H1 (cell line): ENCODE measurements around the gene RHCG. TPM values are rescaled to one million over a fixed set of nuclear protein-coding genes. Genes with fewer than 3 reads are reported as not detected.

ENCODE experiments used
- CTCF ChIA-PET: fragments of 300-600 bp; sonication (Branson Sonifier 250); formaldehyde crosslinking; loops from one replicate; lab custom pipeline; 2021; ENCODE audit not compliant: partially characterized antibody; lab: Charles Lee
- POLR2A ChIA-PET: fragments of 300-600 bp; sonication (Branson Sonifier 250); formaldehyde crosslinking; loops from one replicate; lab custom pipeline; 2021; ENCODE audit warnings: inconsistent platforms; ENCODE audit not compliant: partially characterized antibody; lab: Charles Lee
- DNase-seq, 2 experiments: peaks; one replicate each; pipeline versions ENCODE4 v3.0.0 to v3.0.0-alpha.2; 2010 to 2022; ENCODE audit warnings: low spot score in 2 of 2, low read depth in 1 of 2, mixed read lengths in 1 of 2
- FAIRE-seq: peaks from 2 replicates; lab custom pipeline; 2011; peaks lifted over from hg19 to GRCh38; lab: Jason Lieb, UNC
- H2AFZ ChIP-seq: 2 replicates; pipeline ENCODE4 v1.8.1; 2012; ENCODE audit warnings: low read length, inconsistent platforms
- H2AK5ac ChIP-seq: 2 replicates; pipeline ENCODE4 v1.6.1; 2013; ENCODE audit warnings: low read depth, low read length
- H2BK120ac ChIP-seq: replicated peaks from 2 replicates; pipeline ENCODE3; 2013; ENCODE audit warnings: low read depth, low read length, inconsistent platforms
- H2BK12ac ChIP-seq: 2 replicates; pipeline ENCODE4 v1.6.1; 2013; ENCODE audit warnings: low read depth, low read length
- H2BK15ac ChIP-seq: 2 replicates; pipeline ENCODE4 v1.6.1; 2013; ENCODE audit warnings: low read length
- H2BK20ac ChIP-seq: 2 replicates; pipeline ENCODE4 v1.6.1; 2013; ENCODE audit warnings: low read length
- H2BK5ac ChIP-seq: 2 replicates; pipeline ENCODE4 v1.6.1; 2013; ENCODE audit warnings: low read depth, low read length
- H3K14ac ChIP-seq: 2 replicates; pipeline ENCODE4 v1.6.1; 2013; ENCODE audit warnings: inconsistent platforms; ENCODE audit not compliant: insufficient read length
- H3K18ac ChIP-seq: 2 replicates; pipeline ENCODE4 v1.6.1; 2013; ENCODE audit warnings: low read length; ENCODE audit errors: extremely low read depth
- H3K23ac ChIP-seq: 2 replicates; pipeline ENCODE4 v1.6.1; 2013; ENCODE audit warnings: inconsistent platforms; ENCODE audit not compliant: insufficient read length
- H3K23me2 ChIP-seq: 2 replicates; pipeline ENCODE4 v1.6.1; 2013; ENCODE audit warnings: low read depth, low read length
- H3K27ac ChIP-seq: 2 replicates; pipeline ENCODE4 v1.6.1; 2011; ENCODE audit warnings: low read depth, low read length, inconsistent platforms
- H3K27me3 ChIP-seq, 4 experiments: replicated peaks in 1 of 4; 1 replicate in 1 of 4; 2 replicates in 3 of 4; pipeline versions ENCODE4 v1.6.1 to v1.8.1; 2011 to 2013; ENCODE audit warnings: low read length in 3 of 4, mild to moderate bottlenecking in 3 of 4, inconsistent platforms in 2 of 4, mixed read lengths in 2 of 4, moderate library complexity in 1 of 4; ENCODE audit not compliant: control insufficient read depth in 3 of 4, insufficient read depth in 3 of 4; ENCODE audit errors: extremely low read depth in 1 of 4
- H3K36me3 ChIP-seq, 4 experiments: 2 replicates each; pipeline versions ENCODE4 v1.6.1 to v1.8.1; 2011 to 2013; ENCODE audit warnings: mild to moderate bottlenecking in 4 of 4, low read length in 3 of 4, moderate library complexity in 2 of 4, control low read depth in 1 of 4, inconsistent platforms in 1 of 4; ENCODE audit not compliant: insufficient read depth in 4 of 4, control insufficient read depth in 2 of 4
- H3K4ac ChIP-seq: replicated peaks from 2 replicates; pipeline ENCODE3; 2013; ENCODE audit warnings: low read length, low read depth, mixed read lengths, inconsistent platforms; ENCODE audit not compliant: insufficient read length
- H3K4me1 ChIP-seq, 4 experiments: replicated peaks in 1 of 4; 1 replicate in 1 of 4; 2 replicates in 3 of 4; pipeline versions ENCODE4 v1.6.1 to v1.8.1; 2011 to 2013; ENCODE audit warnings: low read length in 3 of 4, inconsistent platforms in 2 of 4, mixed read lengths in 1 of 4; ENCODE audit not compliant: insufficient read depth in 4 of 4, control insufficient read depth in 3 of 4
- H3K4me2 ChIP-seq, 2 experiments: 2 replicates each; pipeline versions ENCODE4 v1.6.1 to v1.8.1; 2011 to 2013; ENCODE audit warnings: low read depth in 2 of 2, low read length in 2 of 2, control low read depth in 1 of 2, inconsistent platforms in 1 of 2, mild to moderate bottlenecking in 1 of 2; ENCODE audit not compliant: insufficient read depth in 1 of 2
- H3K4me3 ChIP-seq, 4 experiments: fragments of 200-600, 300-600 bp in 1 of 4; sonication (generic), shearing (Covaris generic), sonication (Bioruptor Twin) in 1 of 4; 2 replicates each; pipeline versions ENCODE4 v1.5.1 to v1.8.1; 2011 to 2016; ENCODE audit warnings: low read length in 4 of 4, low read depth in 3 of 4, control low read depth in 2 of 4, inconsistent platforms in 2 of 4, mild to moderate bottlenecking in 2 of 4, mixed read lengths in 1 of 4, moderate library complexity in 1 of 4; ENCODE audit not compliant: insufficient read depth in 2 of 4; ENCODE audit errors: extremely low read depth in 1 of 4
- H3K56ac ChIP-seq: replicated peaks from 2 replicates; pipeline ENCODE3; 2013; ENCODE audit warnings: low read depth, mild to moderate bottlenecking, mixed read lengths, low read length, inconsistent platforms; ENCODE audit not compliant: insufficient read length
- H3K79me1 ChIP-seq: 2 replicates; pipeline ENCODE4 v1.6.1; 2013; ENCODE audit warnings: low read depth, low read length, control low read depth
- H3K79me2 ChIP-seq, 2 experiments: 2 replicates each; pipeline versions ENCODE4 v1.6.1 to v1.8.1; 2012 to 2013; ENCODE audit warnings: low read length in 2 of 2, mild to moderate bottlenecking in 2 of 2, inconsistent platforms in 1 of 2; ENCODE audit not compliant: insufficient read depth in 2 of 2, control insufficient read depth in 1 of 2
- H3K9ac ChIP-seq, 4 experiments: replicated peaks in 1 of 4; 1 replicate in 1 of 4; 2 replicates in 3 of 4; pipeline versions ENCODE4 v1.6.1 to v1.8.1; 2011 to 2013; ENCODE audit warnings: low read depth in 3 of 4, low read length in 3 of 4, control low read depth in 2 of 4, mild to moderate bottlenecking in 2 of 4, moderate library complexity in 2 of 4, inconsistent platforms in 1 of 4; ENCODE audit errors: extremely low read depth in 1 of 4
- H3K9me3 ChIP-seq, 2 experiments: 2 replicates each; pipeline versions ENCODE4 v1.6.1 to v1.8.1; 2012 to 2013; ENCODE audit warnings: mild to moderate bottlenecking in 2 of 2, moderate library complexity in 2 of 2, control low read depth in 1 of 2, inconsistent platforms in 1 of 2, low read depth in 1 of 2, low read length in 1 of 2, mixed read lengths in 1 of 2; ENCODE audit not compliant: insufficient read depth in 2 of 2
- H4K20me1 ChIP-seq, 2 experiments: replicated peaks in 1 of 2; 2 replicates each; pipeline versions ENCODE3 to v1.8.1; 2011 to 2013; ENCODE audit warnings: inconsistent platforms in 2 of 2, low read length in 2 of 2, mild to moderate bottlenecking in 1 of 2; ENCODE audit not compliant: insufficient read depth in 2 of 2, control insufficient read depth in 1 of 2
- H4K5ac ChIP-seq: 2 replicates; pipeline ENCODE4 v1.6.1; 2013; ENCODE audit warnings: low read length, low read depth, mixed read lengths, inconsistent platforms; ENCODE audit not compliant: insufficient read length
- H4K8ac ChIP-seq: 2 replicates; pipeline ENCODE4 v1.8.0; 2013; ENCODE audit warnings: mild to moderate bottlenecking, moderate library complexity, low read length, inconsistent platforms; ENCODE audit not compliant: insufficient read depth; ENCODE audit errors: extremely low read depth
- H4K91ac ChIP-seq: replicated peaks from 2 replicates; pipeline ENCODE3; 2013; ENCODE audit warnings: low read length, mixed read lengths, inconsistent platforms; ENCODE audit not compliant: insufficient read length
- CBX8 ChIP-seq: fragments of 300-800, 300-1000 bp; sonication (generic); IDR thresholded peaks from 2 replicates; pipeline ENCODE4 v1.7.1; 2016; ENCODE audit warnings: low read depth, low read length, borderline replicate concordance
- GABPA ChIP-seq: IDR thresholded peaks from 2 replicates; pipeline ENCODE4 v1.6.1; 2011; ENCODE audit warnings: mild to moderate bottlenecking, low read length, moderate library complexity, borderline replicate concordance; ENCODE audit not compliant: insufficient read depth
- JUN ChIP-seq: IDR thresholded peaks from 2 replicates; pipeline ENCODE4 v1.6.1; 2011; ENCODE audit warnings: low read depth, mild to moderate bottlenecking, improper control_type of control experiment, low read length
- KDM1A ChIP-seq: fragments of 200-600, 300-600 bp; sonication (generic); IDR thresholded peaks from 2 replicates; pipeline ENCODE4 v1.7.1; 2016; ENCODE audit warnings: mild to moderate bottlenecking, low read length, borderline replicate concordance
- KDM5A ChIP-seq: fragments of 200-600 bp; IDR thresholded peaks from 2 replicates; pipeline ENCODE4 v1.7.1; 2012; ENCODE audit warnings: mild to moderate bottlenecking, low read length, inconsistent platforms, mixed read lengths
- RAD21 ChIP-seq, 2 experiments: IDR thresholded peaks in 1 of 2; conservative IDR thresholded peaks in 1 of 2; 2 replicates each; pipeline ENCODE4 v1.6.1; 2011; ENCODE audit warnings: low read depth in 2 of 2, low read length in 2 of 2, improper control_type of control experiment in 1 of 2, inconsistent platforms in 1 of 2, mild to moderate bottlenecking in 1 of 2, moderate library complexity in 1 of 2
- SP1 ChIP-seq: IDR thresholded peaks from 2 replicates; pipeline ENCODE4 v1.6.1; 2011; ENCODE audit warnings: low read depth, low read length
- TAF1 ChIP-seq: IDR thresholded peaks from 2 replicates; pipeline ENCODE4 v1.6.1; 2011; ENCODE audit warnings: mild to moderate bottlenecking, low read depth, low read length
- TAF7 ChIP-seq: optimal IDR thresholded peaks from 2 replicates; pipeline ENCODE3; 2011; ENCODE audit warnings: low read depth, mild to moderate bottlenecking, inconsistent platforms, low read length, moderate library complexity, borderline replicate concordance
- TBP ChIP-seq: IDR thresholded peaks from 2 replicates; pipeline ENCODE4 v1.6.1; 2011; ENCODE audit warnings: low read depth, low read length, improper control_type of control experiment
- WGBS, 2 experiments: shearing (Covaris generic) in 1 of 2; methylation state at CpG; one replicate each; pipeline versions ENCODE4 v1.1.6 to v1.1.7; 2013 to 2015; ENCODE audit warnings: low lambda C conversion rate in 2 of 2, mixed read lengths in 2 of 2, inconsistent platforms in 1 of 2, low coverage in 1 of 2, missing lambda C conversion rate in 1 of 2; ENCODE audit not compliant: insufficient replicate concordance in 2 of 2, insufficient coverage in 1 of 2, insufficient read length in 1 of 2; ENCODE audit errors: extremely low coverage in 1 of 2, missing lambda C conversion rate in 1 of 2; 5-methylcytosine and 5-hydroxymethylcytosine counted together
- polyA plus RNA-seq, 7 experiments: library from polyadenylated mRNA; depleted of rRNA in 3 of 7; stranded (reverse) in 5 of 7; unstranded in 2 of 7; fragments of >200 nt in 5 of 7; fragments of 200-250 nt in 2 of 7; gene quantifications; 1 replicate in 5 of 7; 2 replicates in 1 of 7; 4 replicates in 1 of 7; pipeline versions ENCODE4 v1.2.1 to v1.2.3, GENCODE V29; 2011 to 2013; ENCODE audit warnings: missing spikeins in 2 of 7, mixed read lengths in 2 of 7
- total RNA-seq: library from RNA; stranded (reverse); fragmentation: NEBNext Ultra II Directional; extraction: Animal tissue kit (Norgen Biotek cat#: 25700); gene quantifications from 2 replicates; pipeline ENCODE4 v1.2.1, GENCODE V29; 2021
- TF ChIP-seq, protein P1 (sequence below): IDR thresholded peaks from 2 replicates; pipeline ENCODE4 v1.6.1; 2011; ENCODE audit warnings: low read depth, mild to moderate bottlenecking, low read length; ENCODE audit not compliant: insufficient read depth

Gene RHCG
- total and polyA plus RNA-seq, 2 of the 8 experiments (the other 6 are each of a cell fraction or from before 2014, with no cell fraction given): 0.68 TPM; not detected in 1

- H4K5ac ChIP-seq: no peak overlapping the region
These were observed 34.0 kb downstream of the RHCG start for GRCh38 chr15:89462198-89462912.

More at GRCh38 chr15:89462198-89462912, 34.0 kb downstream of the RHCG start:
- Histone ChIP-seq H3K79me1 (no peaks in the 10 kb centered on the region), H3K4me2 (no peak overlapping the region), H3K23ac (no peak overlapping the region), H2BK20ac (no peak overlapping the region), H4K8ac (no peak overlapping the region), H3K18ac (peak overlapping the region; percentile 55), H3K9me3 (no peaks in the 10 kb centered on the region), H3K27me3 (peaks cover 0 to 33% (median 24%) of the 10 kb centered on the region in 4 experiments; a peak in 4 of 7 replicates), H2BK120ac (no peak overlapping the region), H3K9ac (no peak overlapping the region), H2BK15ac (no peak overlapping the region), H3K23me2 (no peaks in the 10 kb centered on the region), H3K56ac (no peak overlapping the region), H4K20me1 (no peaks in the 10 kb centered on the region), H2BK12ac (no peak overlapping the region), H3K4me3 (peak overlapping the region in 1 of 4 experiments; percentile 32; a peak in 1 of 8 replicates), H3K14ac (no peak overlapping the region), H3K27ac (no peak overlapping the region), H4K91ac (peak overlapping the region; percentile 7), H3K36me3 (no peaks in the 10 kb centered on the region), H3K4me1 (peaks cover 4 to 16% (median 9%) of the 10 kb centered on the region in 4 experiments), H2BK5ac (no peak overlapping the region), H3K79me2 (no peaks in the 10 kb centered on the region)
- no peak for DNase-seq
- 80% methylated on average over 9 of the region's 9 CpGs; no CpG with 5 or more reads in 1 of the 2 experiments for WGBS, 2 experiments
- ChIA-PET CTCF (interaction anchor here (1.5 to 17.1 kb wide), 3 partner anchors 9 to 19 kb away, joined by 3 to 218 read pairs (median 9); no protein-coding TSS in a partner anchor), POLR2A (interaction anchor here (2.5 kb wide), 1 partner anchor 8 kb away, joined by 7 read pairs; no protein-coding TSS in a partner anchor)
- no peak for TF ChIP-seq KDM5A
- no peak for TF ChIP-seq CBX8
- TF ChIP-seq JUN: no peak
- peak; percentile 37; the same call in 1 of the 2 replicates for TF ChIP-seq TAF1
- no peak for TF ChIP-seq GABPA
- no peak for TF ChIP-seq TAF7
- TF ChIP-seq, protein P1, sequence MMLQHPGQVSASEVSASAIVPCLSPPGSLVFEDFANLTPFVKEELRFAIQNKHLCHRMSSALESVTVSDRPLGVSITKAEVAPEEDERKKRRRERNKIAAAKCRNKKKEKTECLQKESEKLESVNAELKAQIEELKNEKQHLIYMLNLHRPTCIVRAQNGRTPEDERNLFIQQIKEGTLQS: no peak
- TF ChIP-seq KDM1A: no peak
- TF ChIP-seq RAD21 (IDR thresholded peaks at IDR 0.05 in 1 of 2, conservative IDR thresholded peaks at IDR 0.05 in 1 of 2; ENCODE audit: low read depth in 2 of 2, low read length in 2 of 2): no peak
- peak; percentile 55; the same call in 1 of the 2 replicates for TF ChIP-seq TBP
- TF ChIP-seq SP1: peak; percentile 80
- TF ChIP-seq, all 59 proteins: peak for 3
- no peak for FAIRE-seq
- Histone ChIP-seq H2AK5ac (no peak overlapping the region), H3K4ac (no peak overlapping the region), H2AFZ (no peak overlapping the region)
